ENCODE measurements around the gene SRPX2. TPM values are rescaled to one million over a fixed set of nuclear protein-coding genes. Genes with fewer than 3 reads are reported as not detected.

The SRPX2 gene
- total and polyA plus RNA-seq, 2 of the 13 experiments (the other 11 are each of a cell fraction or from before 2014, with no cell fraction given): 1.5 to 6.7 TPM

DNA sequence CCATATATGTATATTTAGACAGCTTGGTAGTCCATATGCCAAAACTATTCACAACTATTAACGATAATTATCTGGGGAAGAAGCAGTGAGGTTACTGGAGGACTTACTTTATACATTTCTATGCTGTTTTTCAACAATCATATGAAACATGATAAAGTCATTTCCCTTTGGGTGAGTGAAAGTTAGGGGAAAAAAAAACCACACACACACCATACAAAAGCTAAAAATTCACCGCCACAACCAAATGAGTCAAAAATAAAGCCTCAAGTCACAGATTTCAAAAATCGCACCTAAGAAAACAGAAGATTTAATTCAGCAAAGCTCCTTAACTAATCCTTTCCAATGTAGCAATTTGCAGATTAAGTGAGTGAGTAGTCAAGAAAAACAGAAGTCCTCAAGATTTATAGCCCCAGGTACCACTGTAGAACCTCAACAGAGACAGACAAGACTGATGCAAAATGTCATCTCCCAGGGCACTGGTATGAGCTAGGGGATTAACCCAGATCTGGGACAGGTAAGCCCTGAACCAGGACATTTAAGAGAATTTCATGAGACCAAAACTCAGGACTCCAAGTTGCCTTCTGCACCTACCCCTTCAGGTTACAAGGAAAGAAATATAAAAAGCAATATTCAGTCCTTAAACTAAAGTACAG is 52.8 kb downstream of the SRPX2 start:
- WGBS (ENCODE audit: low lambda C conversion rate): 39% methylated on average over 3 of the region's 3 CpGs
- H3K4me2 ChIP-seq (ENCODE audit: low read depth, low read length): no peak overlapping the region
- no peak overlapping the region for H3K9ac ChIP-seq (ENCODE audit: insufficient read depth, low read depth, low read length)
- in situ Hi-C loops (cut with HindIII; ENCODE audit: extremely low pct_ligation_motif_present, low pct_unique_long_range_greater_than_20kb): no loop called here
- POLR2A ChIA-PET: no interaction called here
- no peaks in the 10 kb centered on the region for H4K20me1 ChIP-seq (ENCODE audit: insufficient read depth, low read length)
- no peak overlapping the region for H3K4me3 ChIP-seq (replicated peaks in 1 of 3; ENCODE audit: insufficient read depth in 1 of 3, low read depth in 2 of 3, low read length in 3 of 3)
- H3K9me3 ChIP-seq (ENCODE audit: low read length): no peaks in the 10 kb centered on the region
- H3K79me2 ChIP-seq (ENCODE audit: insufficient read depth, low read length): no peaks in the 10 kb centered on the region
- intact Hi-C loops (cut with micrococcal nuclease; ENCODE audit: unreplicated experiment): no loop called here
- no peak for DNase-seq (ENCODE audit: low spot score)
- no peak for ATAC-seq
- H3K36me3 ChIP-seq (replicated peaks in 1 of 2; ENCODE audit: control insufficient read depth in 1 of 2, insufficient read depth in 2 of 2, low read length in 2 of 2): no peaks in the 10 kb centered on the region
- CTCF ChIA-PET (ENCODE audit: low intra/inter-chr PET ratio, low total read pairs): no interaction called here
- no TSS peak for BruUV-seq (replicated peaks)
- no peak overlapping the region for H3K27ac ChIP-seq (ENCODE audit: extremely low read length, insufficient read depth, low read length)
- no peaks in the 10 kb centered on the region for H3K4me1 ChIP-seq (ENCODE audit: insufficient read depth, low read length)
- no peak for FAIRE-seq
- TF ChIP-seq TEAD2 (CRISPR knock-in tag; IDR thresholded peaks at IDR 0.05): no peak
- TF ChIP-seq IRF1 (CRISPR knock-in tag; IDR thresholded peaks at IDR 0.05; ENCODE audit: low read depth): no peak
- TF ChIP-seq AGO1 (IDR thresholded peaks at IDR 0.05; ENCODE audit: low read depth, low read length, poor library complexity, severe bottlenecking): no peak
- no peak for TF ChIP-seq SMARCE1 (IDR thresholded peaks at IDR 0.05; ENCODE audit: borderline replicate concordance)
- TF ChIP-seq TAF1 (CRISPR knock-in tag; IDR thresholded peaks at IDR 0.05): no peak
- no peak overlapping the region for H2AFZ ChIP-seq (ENCODE audit: low read length)
- H3K27me3 ChIP-seq (ENCODE audit: control insufficient read depth in 1 of 2, insufficient read depth in 2 of 2, low read length in 2 of 2): no peaks in the 10 kb centered on the region

- Histone ChIP-seq H2AFZ (ENCODE audit: low read length) (no peak overlapping the region), H3K27me3 (ENCODE audit: control insufficient read depth in 1 of 2, insufficient read depth in 2 of 2, low read length in 2 of 2) (no peaks in the 10 kb centered on the region), H3K36me3 (replicated peaks in 1 of 2; ENCODE audit: control insufficient read depth in 1 of 2, insufficient read depth in 2 of 2, low read length in 2 of 2) (no peaks in the 10 kb centered on the region), H3K9ac (ENCODE audit: insufficient read depth, low read depth, low read length) (no peak overlapping the region), H3K9me3 (ENCODE audit: low read length) (no peaks in the 10 kb centered on the region), H3K4me3 (replicated peaks in 1 of 3; ENCODE audit: insufficient read depth in 1 of 3, low read depth in 2 of 3, low read length in 3 of 3) (no peak overlapping the region), H3K27ac (ENCODE audit: extremely low read length, insufficient read depth, low read length) (no peak overlapping the region), H4K20me1 (ENCODE audit: insufficient read depth, low read length) (no peaks in the 10 kb centered on the region), H3K79me2 (ENCODE audit: insufficient read depth, low read length) (no peaks in the 10 kb centered on the region), H3K4me2 (ENCODE audit: low read depth, low read length) (no peak overlapping the region), H3K4me1 (ENCODE audit: insufficient read depth, low read length) (no peaks in the 10 kb centered on the region)
- FAIRE-seq (no peak), ATAC-seq (no peak), DNase-seq (ENCODE audit: low spot score) (no peak)
- ChIA-PET CTCF (ENCODE audit: low intra/inter-chr PET ratio, low total read pairs) (no interaction called here), POLR2A (no interaction called here)
- no TSS peak for BruUV-seq (replicated peaks)
- in situ Hi-C loops (cut with HindIII; ENCODE audit: extremely low pct_ligation_motif_present, low pct_unique_long_range_greater_than_20kb) (no loop called here), intact Hi-C loops (cut with micrococcal nuclease; ENCODE audit: unreplicated experiment) (no loop called here)
- no peak for TF ChIP-seq ZNF790 (CRISPR knock-in tag; IDR thresholded peaks at IDR 0.05; ENCODE audit: borderline replicate concordance)
- no peak for TF ChIP-seq EED (CRISPR knock-in tag; IDR thresholded peaks at IDR 0.05)
Measured at GRCh38 chrX:100698551-100698950, 54.6 kb downstream of the SRPX2 start.
